ENCODE results near the gene PSMB7.

PSMB7 gene

GRCh38 chr9:124457079-124457886, 42.0 kb upstream of the PSMB7 start:
- DNase-seq = no peak
- no peak overlapping the region for H2AK5ac ChIP-seq (ENCODE audit: low read length, severe bottlenecking)
- H3K9ac ChIP-seq (ENCODE audit: low read length) = no peak overlapping the region
- no peak overlapping the region for H2BK12ac ChIP-seq (ENCODE audit: low read length in 2 of 2)
- no peak overlapping the region for H2BK15ac ChIP-seq (ENCODE audit: low read depth, poor library complexity, severe bottlenecking)
- no peak overlapping the region for H2BK5ac ChIP-seq (ENCODE audit: low read depth, low read length, poor library complexity, severe bottlenecking)
- no peaks in the 10 kb centered on the region for H3K79me1 ChIP-seq (replicated peaks; ENCODE audit: low read length, poor library complexity, severe bottlenecking)
- no peak overlapping the region for H3K4me2 ChIP-seq (ENCODE audit: low read length, poor library complexity, severe bottlenecking)
- peaks cover 9% of the 10 kb centered on the region for H3K4me1 ChIP-seq (ENCODE audit: control insufficient read depth, insufficient read depth, low read depth, low read length)
- H3K23ac ChIP-seq (ENCODE audit: low read length in 2 of 2) = no peak overlapping the region
- H3K36me3 ChIP-seq (ENCODE audit: control insufficient read depth in 1 of 2, insufficient read depth in 2 of 2, low read depth in 1 of 2, low read length in 2 of 2) = no peaks in the 10 kb centered on the region
- no peak overlapping the region for H3K4ac ChIP-seq (ENCODE audit: low read depth in 1 of 2, low read length in 2 of 2)
- no peaks in the 10 kb centered on the region for H3K9me3 ChIP-seq (ENCODE audit: control insufficient read depth, low read length)
- H3K18ac ChIP-seq (ENCODE audit: low read depth in 1 of 2, low read length in 2 of 2) = no peak overlapping the region
- H4K91ac ChIP-seq (ENCODE audit: low read length) = no peak overlapping the region
- no peak overlapping the region for H3K4me3 ChIP-seq (ENCODE audit: insufficient read depth in 1 of 2, low read depth in 1 of 2, low read length in 2 of 2)
- no peak overlapping the region for H2BK120ac ChIP-seq (ENCODE audit: low read depth, low read length)
- 85% methylated on average over 17 of the region's 18 CpGs for WGBS
- peaks cover 29 to 60% of the 10 kb centered on the region in 2 experiments for H3K27me3 ChIP-seq (ENCODE audit: control insufficient read depth in 1 of 2, insufficient read depth in 1 of 2, low read length in 2 of 2)
- no peak overlapping the region for H3K14ac ChIP-seq (ENCODE audit: low read length in 2 of 2)
- no peak overlapping the region for H2AFZ ChIP-seq (ENCODE audit: low read depth, low read length)
- no peak overlapping the region for H4K8ac ChIP-seq (ENCODE audit: low read length)
- no peak overlapping the region for H3K27ac ChIP-seq (ENCODE audit: low read length, poor library complexity, severe bottlenecking)

- Histone ChIP-seq H4K91ac (ENCODE audit: low read length) (no peak overlapping the region), H2AK5ac (ENCODE audit: low read length, severe bottlenecking) (no peak overlapping the region), H3K4me3 (ENCODE audit: insufficient read depth in 1 of 2, low read depth in 1 of 2, low read length in 2 of 2) (no peak overlapping the region), H3K4ac (ENCODE audit: low read depth in 1 of 2, low read length in 2 of 2) (no peak overlapping the region), H3K27me3 (ENCODE audit: control insufficient read depth in 1 of 2, insufficient read depth in 1 of 2, low read length in 2 of 2) (peaks cover 37 to 65% of the 10 kb centered on the region in 2 experiments), H3K14ac (ENCODE audit: low read length in 2 of 2) (no peak overlapping the region), H3K79me1 (replicated peaks; ENCODE audit: low read length, poor library complexity, severe bottlenecking) (no peaks in the 10 kb centered on the region), H2AFZ (ENCODE audit: low read depth, low read length) (no peak overlapping the region), H3K36me3 (ENCODE audit: control insufficient read depth in 1 of 2, insufficient read depth in 2 of 2, low read depth in 1 of 2, low read length in 2 of 2) (no peaks in the 10 kb centered on the region), H2BK5ac (ENCODE audit: low read depth, low read length, poor library complexity, severe bottlenecking) (no peak overlapping the region), H3K9me3 (ENCODE audit: control insufficient read depth, low read length) (no peaks in the 10 kb centered on the region), H3K27ac (ENCODE audit: low read length, poor library complexity, severe bottlenecking) (no peak overlapping the region), H2BK120ac (ENCODE audit: low read depth, low read length) (no peak overlapping the region), H4K8ac (ENCODE audit: low read length) (no peak overlapping the region), H3K4me1 (ENCODE audit: control insufficient read depth, insufficient read depth, low read depth, low read length) (peaks cover 9% of the 10 kb centered on the region), H2BK15ac (ENCODE audit: low read depth, poor library complexity, severe bottlenecking) (no peak overlapping the region), H3K9ac (ENCODE audit: low read length) (no peak overlapping the region), H3K18ac (ENCODE audit: low read depth in 1 of 2, low read length in 2 of 2) (no peak overlapping the region), H3K23ac (ENCODE audit: low read length in 2 of 2) (no peak overlapping the region), H2BK12ac (ENCODE audit: low read length in 2 of 2) (no peak overlapping the region), H3K4me2 (ENCODE audit: low read length, poor library complexity, severe bottlenecking) (no peak overlapping the region)
- WGBS = 68% methylated on average over 15 of the region's 15 CpGs
- DNase-seq = no peak
Measured at GRCh38 chr9:124456341-124457078, 41.3 kb upstream of the PSMB7 start.

GRCh38 chr9:124455820-124456219, 40.6 kb upstream of the PSMB7 start:
- H3K23ac ChIP-seq (ENCODE audit: low read length in 2 of 2) = no peak overlapping the region
- no peak overlapping the region for H2AFZ ChIP-seq (ENCODE audit: low read depth, low read length)
- peak overlapping the region; percentile 12 for H2BK15ac ChIP-seq (ENCODE audit: low read depth, poor library complexity, severe bottlenecking)
- peaks cover 44 to 71% of the 10 kb centered on the region in 2 experiments for H3K27me3 ChIP-seq (ENCODE audit: control insufficient read depth in 1 of 2, insufficient read depth in 1 of 2, low read length in 2 of 2)
- H3K27ac ChIP-seq (ENCODE audit: low read length, poor library complexity, severe bottlenecking) = no peak overlapping the region
- no peak overlapping the region for H3K18ac ChIP-seq (ENCODE audit: low read depth in 1 of 2, low read length in 2 of 2)
- no peak overlapping the region for H4K8ac ChIP-seq (ENCODE audit: low read length)
- H3K4me3 ChIP-seq (ENCODE audit: insufficient read depth in 1 of 2, low read depth in 1 of 2, low read length in 2 of 2) = no peak overlapping the region
- peaks cover 10% of the 10 kb centered on the region for H3K4me1 ChIP-seq (ENCODE audit: control insufficient read depth, insufficient read depth, low read depth, low read length)
- H2BK120ac ChIP-seq (ENCODE audit: low read depth, low read length) = no peak overlapping the region
- no peak overlapping the region for H4K91ac ChIP-seq (ENCODE audit: low read length)
- no peaks in the 10 kb centered on the region for H3K9me3 ChIP-seq (ENCODE audit: control insufficient read depth, low read length)
- no peak overlapping the region for H3K9ac ChIP-seq (ENCODE audit: low read length)
- H2BK5ac ChIP-seq (ENCODE audit: low read depth, low read length, poor library complexity, severe bottlenecking) = no peak overlapping the region
- H3K36me3 ChIP-seq (ENCODE audit: control insufficient read depth in 1 of 2, insufficient read depth in 2 of 2, low read depth in 1 of 2, low read length in 2 of 2) = no peaks in the 10 kb centered on the region
- no peak overlapping the region for H2AK5ac ChIP-seq (ENCODE audit: low read length, severe bottlenecking)
- H2BK12ac ChIP-seq (ENCODE audit: low read length in 2 of 2) = no peak overlapping the region
- DNase-seq = no peak
- no peak overlapping the region for H3K14ac ChIP-seq (ENCODE audit: low read length in 2 of 2)
- WGBS = 84% methylated on average over 7 of the region's 7 CpGs
- H3K79me1 ChIP-seq (replicated peaks; ENCODE audit: low read length, poor library complexity, severe bottlenecking) = no peaks in the 10 kb centered on the region
- no peak overlapping the region for H3K4ac ChIP-seq (ENCODE audit: low read depth in 1 of 2, low read length in 2 of 2)
- H3K4me2 ChIP-seq (ENCODE audit: low read length, poor library complexity, severe bottlenecking) = no peak overlapping the region

- peaks cover 16% of the 10 kb centered on the region for H3K4me1 ChIP-seq (ENCODE audit: control insufficient read depth, insufficient read depth, low read depth, low read length)
- H2BK5ac ChIP-seq (ENCODE audit: low read depth, low read length, poor library complexity, severe bottlenecking) = no peak overlapping the region
- H3K27ac ChIP-seq (ENCODE audit: low read length, poor library complexity, severe bottlenecking) = no peak overlapping the region
- no peak overlapping the region for H2AK5ac ChIP-seq (ENCODE audit: low read length, severe bottlenecking)
- H3K27me3 ChIP-seq (ENCODE audit: control insufficient read depth in 1 of 2, insufficient read depth in 1 of 2, low read length in 2 of 2) = peaks cover 52 to 76% of the 10 kb centered on the region in 2 experiments
- H3K9me3 ChIP-seq (ENCODE audit: control insufficient read depth, low read length) = no peaks in the 10 kb centered on the region
- WGBS = 88% methylated on average over 14 of the region's 14 CpGs
- no peak overlapping the region for H2BK15ac ChIP-seq (ENCODE audit: low read depth, poor library complexity, severe bottlenecking)
- H3K79me1 ChIP-seq (replicated peaks; ENCODE audit: low read length, poor library complexity, severe bottlenecking) = no peaks in the 10 kb centered on the region
- H3K4ac ChIP-seq (ENCODE audit: low read depth in 1 of 2, low read length in 2 of 2) = no peak overlapping the region
- no peak overlapping the region for H2BK12ac ChIP-seq (ENCODE audit: low read length in 2 of 2)
- no peak overlapping the region for H3K14ac ChIP-seq (ENCODE audit: low read length in 2 of 2)
- no peak for DNase-seq
- no peak overlapping the region for H3K9ac ChIP-seq (ENCODE audit: low read length)
- H3K4me2 ChIP-seq (ENCODE audit: low read length, poor library complexity, severe bottlenecking) = no peak overlapping the region
- no peak overlapping the region for H2AFZ ChIP-seq (ENCODE audit: low read depth, low read length)
- no peak overlapping the region for H3K4me3 ChIP-seq (ENCODE audit: insufficient read depth in 1 of 2, low read depth in 1 of 2, low read length in 2 of 2)
- no peak overlapping the region for H3K23ac ChIP-seq (ENCODE audit: low read length in 2 of 2)
- H4K91ac ChIP-seq (ENCODE audit: low read length) = no peak overlapping the region
- no peak overlapping the region for H3K18ac ChIP-seq (ENCODE audit: low read depth in 1 of 2, low read length in 2 of 2)
- H2BK120ac ChIP-seq (ENCODE audit: low read depth, low read length) = no peak overlapping the region
- H3K36me3 ChIP-seq (ENCODE audit: control insufficient read depth in 1 of 2, insufficient read depth in 2 of 2, low read depth in 1 of 2, low read length in 2 of 2) = no peaks in the 10 kb centered on the region
- H4K8ac ChIP-seq (ENCODE audit: low read length) = no peak overlapping the region
Measured at GRCh38 chr9:124454791-124455443, 39.7 kb upstream of the PSMB7 start.

Measured in mesenchymal stem cell (in vitro differentiated cells and primary cell).